Ovary (tissue), 3 donors: ENCODE measurements around the gene SLC6A1.

ENCODE experiments used
- POLR2A ChIP-seq: fragments of 450-650 bp; IDR thresholded peaks from one replicate; pipeline ENCODE4 v1.6.1; 2017; ENCODE audit warnings: antibody characterized with exemption, mild to moderate bottlenecking, moderate library complexity
- TF ChIP-seq, protein P1 (sequence below), 3 donors: fragments of 450-650 bp in 2 of 3; fragments of 200-600 bp in 1 of 3; IDR thresholded peaks; one replicate each; pipeline versions ENCODE4 v1.5.1 to v1.8.0; 2016 to 2022; ENCODE audit warnings: antibody characterized with exemption in 3 of 3, mild to moderate bottlenecking in 1 of 3
- donor health status: DM: no; HTN: no; CAD: no.

DNA sequence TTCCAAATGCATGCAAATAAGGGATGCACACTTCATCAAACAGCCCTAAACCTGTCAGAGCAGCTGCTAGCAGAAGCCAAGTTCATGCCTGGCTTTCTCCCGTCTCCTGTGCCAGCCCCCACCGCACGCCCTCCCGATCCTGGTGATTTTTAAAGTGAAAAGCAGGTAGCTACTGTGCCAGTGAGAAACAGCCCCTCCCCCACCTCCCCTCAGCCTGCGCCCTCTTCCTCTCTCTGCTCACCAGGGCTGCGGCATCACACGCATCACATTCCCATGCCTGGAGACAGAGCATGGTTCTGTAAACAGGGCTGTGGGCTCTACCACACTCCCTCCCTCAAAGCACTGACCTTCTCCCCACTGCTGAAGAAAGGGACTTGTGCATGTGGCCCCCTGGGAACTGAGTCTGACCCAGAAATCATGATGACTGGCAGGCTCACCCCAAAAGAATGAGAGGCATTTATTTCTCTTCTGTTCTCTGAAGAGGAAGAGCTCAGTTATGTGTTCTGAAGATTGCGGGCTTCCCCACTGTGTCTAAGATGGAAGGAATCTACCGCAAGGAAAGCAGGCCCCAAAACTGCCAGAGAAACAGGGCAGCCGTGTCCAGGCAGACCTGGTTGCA is 14.5 kb upstream of the SLC6A1 start:
- TF ChIP-seq POLR2A: no peak
- TF ChIP-seq, protein P1, sequence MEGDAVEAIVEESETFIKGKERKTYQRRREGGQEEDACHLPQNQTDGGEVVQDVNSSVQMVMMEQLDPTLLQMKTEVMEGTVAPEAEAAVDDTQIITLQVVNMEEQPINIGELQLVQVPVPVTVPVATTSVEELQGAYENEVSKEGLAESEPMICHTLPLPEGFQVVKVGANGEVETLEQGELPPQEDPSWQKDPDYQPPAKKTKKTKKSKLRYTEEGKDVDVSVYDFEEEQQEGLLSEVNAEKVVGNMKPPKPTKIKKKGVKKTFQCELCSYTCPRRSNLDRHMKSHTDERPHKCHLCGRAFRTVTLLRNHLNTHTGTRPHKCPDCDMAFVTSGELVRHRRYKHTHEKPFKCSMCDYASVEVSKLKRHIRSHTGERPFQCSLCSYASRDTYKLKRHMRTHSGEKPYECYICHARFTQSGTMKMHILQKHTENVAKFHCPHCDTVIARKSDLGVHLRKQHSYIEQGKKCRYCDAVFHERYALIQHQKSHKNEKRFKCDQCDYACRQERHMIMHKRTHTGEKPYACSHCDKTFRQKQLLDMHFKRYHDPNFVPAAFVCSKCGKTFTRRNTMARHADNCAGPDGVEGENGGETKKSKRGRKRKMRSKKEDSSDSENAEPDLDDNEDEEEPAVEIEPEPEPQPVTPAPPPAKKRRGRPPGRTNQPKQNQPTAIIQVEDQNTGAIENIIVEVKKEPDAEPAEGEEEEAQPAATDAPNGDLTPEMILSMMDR (IDR thresholded peaks at IDR 0.05): no peak
